GM12864 (cell line): ENCODE data around the gene ULK4.

ENCODE experiments used
- DNase-seq: peaks from one replicate; pipeline ENCODE4 v3.0.0-alpha.2; 2011; ENCODE audit warnings: low read depth
- H3K4me3 ChIP-seq: 2 replicates; pipeline ENCODE4 v1.5.1; 2011; ENCODE audit warnings: mild to moderate bottlenecking, low read depth, low read length, control low read depth
- CTCF ChIP-seq: IDR thresholded peaks from 2 replicates; pipeline ENCODE4 v1.5.1; 2011; ENCODE audit warnings: low read depth, mild to moderate bottlenecking, moderate library complexity, low read length, control low read depth, inconsistent platforms; ENCODE audit errors: missing control alignments

The ULK4 gene

GRCh38 chr3:41352510-41352909 lies 609.4 kb downstream of the ULK4 start:
- no peak for DNase-seq
- no peak overlapping the region for H3K4me3 ChIP-seq
- no peak for TF ChIP-seq CTCF

- no peak overlapping the region for H3K4me3 ChIP-seq
- DNase-seq = no peak
- no peak for TF ChIP-seq CTCF
Measured at GRCh38 chr3:41350441-41350840, 611.5 kb downstream of the ULK4 start.

GRCh38 chr3:41348401-41348800 lies 613.5 kb downstream of the ULK4 start:
- TF ChIP-seq CTCF = no peak
- H3K4me3 ChIP-seq = no peak overlapping the region
- DNase-seq = no peak

GRCh38 chr3:41346698-41347270 lies 615.1 kb downstream of the ULK4 start:
- TF ChIP-seq CTCF = no peak
- H3K4me3 ChIP-seq = no peak overlapping the region
- DNase-seq = no peak

GRCh38 chr3:41345788-41346187 lies 616.1 kb downstream of the ULK4 start:
- DNase-seq = no peak

GRCh38 chr3:41339758-41340157 lies 622.1 kb downstream of the ULK4 start:
- H3K4me3 ChIP-seq = no peak overlapping the region
- no peak for TF ChIP-seq CTCF
- no peak for DNase-seq

More at GRCh38 chr3:41345788-41346187, 616.1 kb downstream of the ULK4 start:
- no peak overlapping the region for H3K4me3 ChIP-seq
- TF ChIP-seq CTCF = no peak

GRCh38 chr3:41338276-41338675 lies 623.6 kb downstream of the ULK4 start:
- no peak for DNase-seq
- TF ChIP-seq CTCF = no peak
- H3K4me3 ChIP-seq = no peak overlapping the region
